ENCODE results near the gene TRAPPC2L. TPM values are rescaled to one million over a fixed set of nuclear protein-coding genes. Genes with fewer than 3 reads are reported as not detected.

The TRAPPC2L gene
- total and polyA plus RNA-seq, 5 donors from 2014 or later: 49.5 to 164 (median 126) TPM

DNA sequence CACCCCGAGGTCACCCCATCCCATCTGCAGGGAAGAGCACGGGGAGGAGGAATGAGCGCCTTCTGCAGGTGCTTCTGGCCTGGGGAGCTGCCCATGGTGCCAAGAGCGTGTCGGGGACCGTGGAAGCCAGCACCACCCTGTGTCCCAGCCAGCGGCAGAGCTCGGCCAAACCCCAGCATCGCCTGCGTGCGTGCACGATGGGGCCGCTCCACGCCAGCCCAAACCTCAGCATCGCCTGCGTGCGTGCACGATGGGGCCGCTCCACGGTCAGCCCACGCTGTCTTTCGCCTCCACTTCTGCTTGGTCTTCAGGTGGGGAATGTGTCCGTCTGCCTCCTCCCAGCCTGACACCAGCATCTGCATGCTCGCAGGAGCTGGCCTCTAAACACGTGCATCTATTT lies 14.1 kb upstream of the TRAPPC2L start:
- Histone ChIP-seq H3K36me3 (ENCODE audit: control insufficient read depth, insufficient read depth, low read length) (peaks cover 19% of the 10 kb centered on the region), H3K4me3 (ENCODE audit: low read depth, low read length) (no peak overlapping the region), H3K9me3 (ENCODE audit: control insufficient read depth in 2 of 2, low read length in 2 of 2) (no peaks in the 10 kb centered on the region), H3K27ac (ENCODE audit: insufficient read depth, low read length, poor library complexity, severe bottlenecking) (no peak overlapping the region), H3K27me3 (ENCODE audit: control insufficient read depth, insufficient read depth, low read length) (no peaks in the 10 kb centered on the region), H3K4me1 (ENCODE audit: control insufficient read depth, insufficient read depth, low read length, poor library complexity, severe bottlenecking) (peaks cover 4% of the 10 kb centered on the region)
- no peak for DNase-seq
- no peaks in the 10 kb centered on the region for H3K27me3 Mint-ChIP-seq
- H3K4me1 Mint-ChIP-seq: peaks cover 0 to under 1% (median 0%) of the 10 kb centered on the region in 4 donors
- peak overlapping the region in 1 of 3 donors; percentile 48 for H3K27ac Mint-ChIP-seq
- H3K4me3 Mint-ChIP-seq: no peak overlapping the region
- peaks cover 6% of the 10 kb centered on the region for H3K36me3 Mint-ChIP-seq
- ATAC-seq (ENCODE audit: low read depth in 2 of 2): no peak
- H3K9me3 Mint-ChIP-seq: no peaks in the 10 kb centered on the region

DNA sequence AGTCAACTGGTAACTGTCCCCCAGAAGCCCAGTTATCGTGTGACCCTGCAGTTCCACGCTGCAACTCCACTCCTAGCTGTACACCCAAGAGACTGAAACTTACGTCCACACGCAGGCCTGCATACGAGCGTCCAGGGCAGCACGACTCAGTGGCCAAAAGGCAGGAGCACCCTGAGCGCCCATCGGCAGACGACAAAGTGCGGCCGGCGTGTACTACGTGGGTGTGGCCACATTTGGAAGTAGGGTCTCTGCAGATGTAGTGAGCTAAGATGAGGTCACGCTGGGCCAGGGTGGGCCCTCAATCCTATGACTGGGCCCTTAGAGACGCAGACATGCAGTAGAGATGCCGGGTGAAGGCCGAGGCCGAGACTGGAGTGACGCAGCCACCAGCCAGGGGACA lies 13.7 kb upstream of the TRAPPC2L start:
- no peak overlapping the region for H3K4me3 Mint-ChIP-seq
- no peaks in the 10 kb centered on the region for H3K9me3 Mint-ChIP-seq
- Histone ChIP-seq H3K36me3 (ENCODE audit: control insufficient read depth, insufficient read depth, low read length) (peaks cover 19% of the 10 kb centered on the region), H3K9me3 (ENCODE audit: control insufficient read depth in 2 of 2, low read length in 2 of 2) (no peaks in the 10 kb centered on the region), H3K27ac (ENCODE audit: insufficient read depth, low read length, poor library complexity, severe bottlenecking) (no peak overlapping the region), H3K27me3 (ENCODE audit: control insufficient read depth, insufficient read depth, low read length) (no peaks in the 10 kb centered on the region), H3K4me3 (ENCODE audit: low read depth, low read length) (no peak overlapping the region), H3K4me1 (ENCODE audit: control insufficient read depth, insufficient read depth, low read length, poor library complexity, severe bottlenecking) (peaks cover 4% of the 10 kb centered on the region)
- no peak overlapping the region for H3K27ac Mint-ChIP-seq
- ATAC-seq (ENCODE audit: low read depth in 2 of 2): no peak
- peaks cover 6% of the 10 kb centered on the region for H3K36me3 Mint-ChIP-seq
- H3K4me1 Mint-ChIP-seq: peaks cover 0 to 3% (median 0%) of the 10 kb centered on the region in 4 donors
- no peak for DNase-seq
- no peaks in the 10 kb centered on the region for H3K27me3 Mint-ChIP-seq

DNA sequence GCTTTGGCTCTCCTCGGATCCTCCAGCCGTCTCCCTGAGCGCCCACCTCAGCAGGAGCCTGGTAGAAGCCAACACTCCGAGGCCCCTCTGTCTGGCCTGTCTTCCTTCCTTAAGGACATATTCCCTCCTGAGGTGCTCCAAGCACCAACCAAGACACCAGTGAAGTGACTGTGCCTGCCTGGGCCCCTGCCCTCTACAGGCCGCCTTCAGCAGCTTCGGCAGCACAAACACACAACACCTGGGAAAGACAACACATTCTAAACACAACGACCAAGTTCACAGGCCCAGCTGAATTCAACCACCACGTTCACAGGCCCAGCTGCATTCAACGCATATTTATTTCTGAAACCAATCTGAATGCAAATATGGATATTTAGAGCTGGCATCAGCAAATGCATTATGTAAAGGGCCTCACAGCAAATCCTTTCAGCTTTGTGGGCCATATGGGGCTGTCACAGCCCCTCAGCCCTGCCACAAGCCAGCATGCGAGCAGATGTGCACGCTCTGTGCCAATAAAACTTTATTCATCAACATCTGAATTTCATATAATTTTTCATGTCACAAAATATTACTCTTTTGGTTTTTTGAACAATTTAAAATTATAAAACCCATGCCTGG lies 12.4 kb upstream of the TRAPPC2L start:
- Histone ChIP-seq H3K27me3 (ENCODE audit: control insufficient read depth, insufficient read depth, low read length) (no peaks in the 10 kb centered on the region), H3K9me3 (ENCODE audit: control insufficient read depth in 2 of 2, low read length in 2 of 2) (no peaks in the 10 kb centered on the region), H3K4me1 (ENCODE audit: control insufficient read depth, insufficient read depth, low read length, poor library complexity, severe bottlenecking) (peaks cover 4% of the 10 kb centered on the region), H3K27ac (ENCODE audit: insufficient read depth, low read length, poor library complexity, severe bottlenecking) (no peak overlapping the region), H3K36me3 (ENCODE audit: control insufficient read depth, insufficient read depth, low read length) (peaks cover 14% of the 10 kb centered on the region), H3K4me3 (ENCODE audit: low read depth, low read length) (no peak overlapping the region)
- no peak for ATAC-seq (ENCODE audit: low read depth in 2 of 2)
- no peak for DNase-seq
- no peak overlapping the region for H3K27ac Mint-ChIP-seq
- H3K9me3 Mint-ChIP-seq: no peaks in the 10 kb centered on the region
- no peaks in the 10 kb centered on the region for H3K27me3 Mint-ChIP-seq
- H3K36me3 Mint-ChIP-seq: peaks cover 3% of the 10 kb centered on the region
- H3K4me3 Mint-ChIP-seq: no peak overlapping the region
- peaks cover 0 to 3% (median 0%) of the 10 kb centered on the region in 4 donors for H3K4me1 Mint-ChIP-seq

DNA sequence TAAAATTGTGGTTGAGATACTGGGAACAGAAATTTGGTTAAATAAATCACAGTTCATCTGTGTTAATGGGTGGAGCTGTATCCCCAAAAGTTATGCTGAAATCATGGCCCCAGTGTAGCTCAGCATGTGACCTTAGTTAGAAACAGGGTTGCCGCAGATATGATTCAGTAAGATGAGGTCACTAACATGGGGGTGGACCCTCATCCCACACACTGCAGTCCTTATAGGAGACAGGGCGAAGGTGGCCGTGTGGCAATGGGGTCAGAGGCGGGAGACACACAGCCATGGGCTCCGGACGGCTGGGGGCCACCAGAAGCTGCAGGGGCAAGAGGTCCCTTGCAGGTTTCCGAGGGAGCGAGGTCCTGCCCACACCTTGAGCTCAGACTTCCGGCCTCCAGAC lies 10.8 kb upstream of the TRAPPC2L start:
- no peak for DNase-seq
- Histone ChIP-seq H3K27ac (ENCODE audit: insufficient read depth, low read length, poor library complexity, severe bottlenecking) (no peak overlapping the region), H3K4me3 (ENCODE audit: low read depth, low read length) (no peak overlapping the region), H3K4me1 (ENCODE audit: control insufficient read depth, insufficient read depth, low read length, poor library complexity, severe bottlenecking) (peaks cover 4% of the 10 kb centered on the region), H3K9me3 (ENCODE audit: control insufficient read depth in 2 of 2, low read length in 2 of 2) (no peaks in the 10 kb centered on the region), H3K36me3 (ENCODE audit: control insufficient read depth, insufficient read depth, low read length) (peaks cover 2% of the 10 kb centered on the region), H3K27me3 (ENCODE audit: control insufficient read depth, insufficient read depth, low read length) (no peaks in the 10 kb centered on the region)
- Mint-ChIP-seq H3K27me3 (no peaks in the 10 kb centered on the region), H3K4me3 (no peak overlapping the region), H3K27ac (no peak overlapping the region), H3K4me1 (peaks cover 0 to 3% (median 0%) of the 10 kb centered on the region in 4 donors), H3K9me3 (no peaks in the 10 kb centered on the region), H3K36me3 (no peaks in the 10 kb centered on the region)
- no peak for ATAC-seq (ENCODE audit: low read depth in 2 of 2)

DNA sequence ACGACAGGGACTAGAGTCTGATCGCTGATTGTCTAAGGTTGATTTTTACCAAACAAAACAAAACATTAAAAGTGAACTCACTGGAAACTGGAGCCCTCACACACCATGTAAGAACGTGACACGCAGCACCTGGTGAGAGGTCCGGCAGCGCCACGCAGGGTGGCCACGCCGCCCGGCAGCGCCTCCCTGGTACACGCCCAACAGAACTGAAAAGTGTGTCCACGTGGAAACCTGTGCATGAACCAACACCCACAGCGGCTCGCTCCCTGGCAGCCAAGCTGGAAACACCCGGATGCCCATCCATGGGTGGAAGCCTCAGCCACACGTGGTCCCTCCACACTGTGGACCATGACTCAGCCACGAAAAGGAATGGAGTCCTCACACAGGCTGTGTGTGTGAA lies 9.3 kb upstream of the TRAPPC2L start:
- no peak overlapping the region for H3K4me3 Mint-ChIP-seq
- Histone ChIP-seq H3K4me3 (ENCODE audit: low read depth, low read length) (no peak overlapping the region), H3K9me3 (ENCODE audit: control insufficient read depth in 2 of 2, low read length in 2 of 2) (no peaks in the 10 kb centered on the region), H3K36me3 (ENCODE audit: control insufficient read depth, insufficient read depth, low read length) (peaks cover 2% of the 10 kb centered on the region), H3K27ac (ENCODE audit: insufficient read depth, low read length, poor library complexity, severe bottlenecking) (no peak overlapping the region), H3K4me1 (ENCODE audit: control insufficient read depth, insufficient read depth, low read length, poor library complexity, severe bottlenecking) (no peaks in the 10 kb centered on the region), H3K27me3 (ENCODE audit: control insufficient read depth, insufficient read depth, low read length) (no peaks in the 10 kb centered on the region)
- no peak overlapping the region for H3K27ac Mint-ChIP-seq
- DNase-seq (no peak), ATAC-seq (ENCODE audit: low read depth in 2 of 2) (no peak)
- H3K36me3 Mint-ChIP-seq: no peaks in the 10 kb centered on the region
- H3K9me3 Mint-ChIP-seq: no peaks in the 10 kb centered on the region
- H3K4me1 Mint-ChIP-seq: peaks cover 0 to 9% (median under 1%) of the 10 kb centered on the region in 4 donors
- no peaks in the 10 kb centered on the region for H3K27me3 Mint-ChIP-seq

DNA sequence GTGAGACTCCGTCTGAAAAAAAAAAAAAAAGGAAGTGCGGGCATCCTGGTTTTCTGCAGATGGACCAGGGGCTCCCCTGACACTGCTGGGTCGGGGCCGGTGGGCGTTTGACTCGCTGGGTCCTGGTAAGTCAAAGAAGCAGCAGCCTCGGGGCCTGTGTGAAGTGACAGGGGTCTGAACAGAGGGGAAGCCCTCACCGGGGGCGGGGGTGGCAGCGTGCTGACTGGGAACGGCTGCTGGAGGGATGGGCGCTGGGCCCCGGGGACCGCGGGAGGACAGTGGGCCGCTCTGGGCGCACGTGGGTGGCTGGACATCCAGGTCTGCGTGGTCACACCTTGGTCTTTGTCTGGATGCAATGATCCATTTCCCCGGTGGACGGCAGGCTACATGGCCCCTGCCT lies 8.4 kb upstream of the TRAPPC2L start:
- Histone ChIP-seq H3K4me3 (ENCODE audit: low read depth, low read length) (no peak overlapping the region), H3K27ac (ENCODE audit: insufficient read depth, low read length, poor library complexity, severe bottlenecking) (no peak overlapping the region), H3K27me3 (ENCODE audit: control insufficient read depth, insufficient read depth, low read length) (no peaks in the 10 kb centered on the region), H3K36me3 (ENCODE audit: control insufficient read depth, insufficient read depth, low read length) (peaks cover 2% of the 10 kb centered on the region), H3K4me1 (ENCODE audit: control insufficient read depth, insufficient read depth, low read length, poor library complexity, severe bottlenecking) (no peaks in the 10 kb centered on the region), H3K9me3 (ENCODE audit: control insufficient read depth in 2 of 2, low read length in 2 of 2) (no peaks in the 10 kb centered on the region)
- ATAC-seq (ENCODE audit: low read depth in 2 of 2) (no peak), DNase-seq (no peak)
- Mint-ChIP-seq H3K4me1 (peaks cover 0 to 10% (median under 1%) of the 10 kb centered on the region in 4 donors), H3K27me3 (no peaks in the 10 kb centered on the region), H3K36me3 (no peaks in the 10 kb centered on the region), H3K4me3 (no peak overlapping the region), H3K27ac (peak overlapping the region in 1 of 3 donors; percentile 9), H3K9me3 (no peaks in the 10 kb centered on the region)

DNA sequence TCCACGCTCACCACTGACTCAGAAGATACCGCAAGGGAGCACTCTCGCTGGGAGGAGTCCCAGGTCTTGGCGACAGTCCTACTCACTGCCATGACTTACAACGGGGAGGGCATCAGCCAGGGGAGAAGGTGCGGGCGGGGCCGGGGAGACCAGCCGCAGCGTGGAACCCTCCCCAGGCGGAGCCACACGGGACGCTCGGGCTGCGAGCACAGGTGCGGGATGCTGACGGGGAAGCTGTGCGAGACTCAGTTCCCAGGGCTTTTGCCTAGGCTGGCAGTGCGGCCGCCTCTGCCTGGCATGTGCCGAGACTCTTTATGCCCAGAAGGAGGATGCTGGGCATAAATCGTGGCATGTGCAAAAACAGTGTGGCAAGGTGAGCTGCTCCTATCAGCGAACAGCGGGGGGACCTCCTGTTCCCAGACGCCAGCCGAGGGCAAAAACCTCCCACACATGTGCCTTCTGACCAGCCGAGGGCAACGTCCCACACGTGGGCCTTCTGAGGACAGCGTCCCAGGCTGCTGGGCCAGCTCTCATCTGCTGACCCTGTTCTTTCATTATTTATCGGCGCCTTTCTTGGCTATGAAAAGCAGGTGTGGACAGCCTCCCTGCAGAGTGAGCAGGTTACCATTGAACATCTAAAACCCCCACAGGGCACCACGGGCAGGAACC lies 6.3 kb upstream of the TRAPPC2L start:
- no peak overlapping the region for H3K4me3 ChIP-seq (ENCODE audit: low read depth, low read length)
- peaks cover 14% of the 10 kb centered on the region for H3K4me1 ChIP-seq (ENCODE audit: control insufficient read depth, insufficient read depth, low read length, poor library complexity, severe bottlenecking)
- H3K36me3 Mint-ChIP-seq: no peaks in the 10 kb centered on the region
- peak overlapping the region in 1 of 3 donors; percentile 32 for H3K27ac Mint-ChIP-seq
- DNase-seq: no peak
- H3K4me3 Mint-ChIP-seq: peak overlapping the region in 1 of 4 donors; percentile 4
- no peak for ATAC-seq (ENCODE audit: low read depth in 2 of 2)
- no peaks in the 10 kb centered on the region for H3K27me3 ChIP-seq (ENCODE audit: control insufficient read depth, insufficient read depth, low read length)
- H3K9me3 Mint-ChIP-seq: no peaks in the 10 kb centered on the region
- no peaks in the 10 kb centered on the region for H3K9me3 ChIP-seq (ENCODE audit: control insufficient read depth in 2 of 2, low read length in 2 of 2)
- no peak overlapping the region for H3K27ac ChIP-seq (ENCODE audit: insufficient read depth, low read length, poor library complexity, severe bottlenecking)
- peaks cover 2% of the 10 kb centered on the region for H3K36me3 ChIP-seq (ENCODE audit: control insufficient read depth, insufficient read depth, low read length)
- H3K4me1 Mint-ChIP-seq: peaks cover 4 to 24% (median 7%) of the 10 kb centered on the region in 4 donors
- H3K27me3 Mint-ChIP-seq: no peaks in the 10 kb centered on the region

DNA sequence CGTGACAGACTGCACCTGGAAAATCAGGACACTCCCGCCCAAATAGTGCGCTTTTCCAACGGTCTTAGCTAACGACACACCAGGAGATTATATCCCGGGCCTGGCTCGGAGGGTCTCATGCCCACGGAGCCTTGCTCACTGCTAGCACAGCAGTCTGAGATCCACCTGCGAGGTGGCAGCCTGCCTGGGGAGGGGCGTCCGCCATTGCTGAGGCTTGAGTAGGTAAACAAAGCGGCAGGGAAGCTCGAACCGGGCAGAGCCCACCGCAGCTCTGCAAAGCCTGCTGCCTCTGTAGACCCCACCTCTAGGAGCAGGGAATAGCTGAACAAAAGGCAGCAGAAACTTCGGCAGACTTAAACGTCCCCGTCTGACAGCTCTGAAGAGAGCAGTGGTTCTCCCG lies 5.3 kb upstream of the TRAPPC2L start:
- no peak overlapping the region for H3K4me3 Mint-ChIP-seq
- no peaks in the 10 kb centered on the region for H3K9me3 Mint-ChIP-seq
- DNase-seq (no peak), ATAC-seq (ENCODE audit: low read depth in 2 of 2) (no peak)
- no peaks in the 10 kb centered on the region for H3K9me3 ChIP-seq (ENCODE audit: control insufficient read depth in 2 of 2, low read length in 2 of 2)
- no peaks in the 10 kb centered on the region for H3K36me3 Mint-ChIP-seq
- H3K4me3 ChIP-seq (ENCODE audit: low read depth, low read length): no peak overlapping the region
- peaks cover 2% of the 10 kb centered on the region for H3K36me3 ChIP-seq (ENCODE audit: control insufficient read depth, insufficient read depth, low read length)
- H3K27me3 ChIP-seq (ENCODE audit: control insufficient read depth, insufficient read depth, low read length): no peaks in the 10 kb centered on the region
- H3K4me1 ChIP-seq (ENCODE audit: control insufficient read depth, insufficient read depth, low read length, poor library complexity, severe bottlenecking): peaks cover 20% of the 10 kb centered on the region
- peaks cover 4 to 26% (median 7%) of the 10 kb centered on the region in 4 donors for H3K4me1 Mint-ChIP-seq
- no peaks in the 10 kb centered on the region for H3K27me3 Mint-ChIP-seq
- no peak overlapping the region for H3K27ac ChIP-seq (ENCODE audit: insufficient read depth, low read length, poor library complexity, severe bottlenecking)
- no peak overlapping the region for H3K27ac Mint-ChIP-seq

Measured in CD4-positive, CD25-positive, alpha-beta regulatory T cell (primary cell).